Measurements from ENCODE around the gene HBA2. TPM values are rescaled to one million over a fixed set of nuclear protein-coding genes. Genes with fewer than 3 reads are reported as not detected.
A peak's percentile ranks its signal among the peaks of the same experiment; 100 is the strongest.

Gene HBA2
- total RNA-seq, 1 donor from 2014 or later: not detected

DNA sequence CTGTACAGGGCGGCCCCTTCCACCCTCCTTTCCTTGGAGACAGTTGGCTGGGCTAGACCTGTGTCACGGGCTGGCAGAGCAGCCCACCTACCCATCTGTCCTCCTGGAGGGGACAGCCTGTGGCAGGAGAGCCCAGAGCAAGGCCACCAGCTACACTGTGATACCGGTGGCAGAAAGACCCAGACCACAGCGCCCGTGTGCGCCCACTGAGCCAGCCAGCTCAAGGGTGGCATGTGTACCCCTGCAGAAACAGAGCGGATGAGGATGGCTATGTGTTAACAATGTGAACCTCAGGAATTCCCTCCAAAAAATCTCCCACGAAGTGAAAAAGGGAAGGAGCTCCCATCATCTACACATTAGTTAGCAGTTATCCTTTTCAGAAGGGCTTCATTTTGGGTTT, 14.7 kb downstream of the HBA2 start:
- Mint-ChIP-seq H3K27me3 (ENCODE audit: low read depth) (no peaks in the 10 kb centered on the region), H3K36me3 (ENCODE audit: low read depth) (peaks cover 32% of the 10 kb centered on the region), H3K27ac (ENCODE audit: unreplicated experiment) (no peak overlapping the region), H3K4me3 (ENCODE audit: unreplicated experiment) (no peak overlapping the region), H3K9me3 (ENCODE audit: low read depth) (no peaks in the 10 kb centered on the region), H3K4me1 (ENCODE audit: low read depth) (no peaks in the 10 kb centered on the region)
- DNase-seq (ENCODE audit: low spot score): no peak
- TF ChIP-seq, protein P1, sequence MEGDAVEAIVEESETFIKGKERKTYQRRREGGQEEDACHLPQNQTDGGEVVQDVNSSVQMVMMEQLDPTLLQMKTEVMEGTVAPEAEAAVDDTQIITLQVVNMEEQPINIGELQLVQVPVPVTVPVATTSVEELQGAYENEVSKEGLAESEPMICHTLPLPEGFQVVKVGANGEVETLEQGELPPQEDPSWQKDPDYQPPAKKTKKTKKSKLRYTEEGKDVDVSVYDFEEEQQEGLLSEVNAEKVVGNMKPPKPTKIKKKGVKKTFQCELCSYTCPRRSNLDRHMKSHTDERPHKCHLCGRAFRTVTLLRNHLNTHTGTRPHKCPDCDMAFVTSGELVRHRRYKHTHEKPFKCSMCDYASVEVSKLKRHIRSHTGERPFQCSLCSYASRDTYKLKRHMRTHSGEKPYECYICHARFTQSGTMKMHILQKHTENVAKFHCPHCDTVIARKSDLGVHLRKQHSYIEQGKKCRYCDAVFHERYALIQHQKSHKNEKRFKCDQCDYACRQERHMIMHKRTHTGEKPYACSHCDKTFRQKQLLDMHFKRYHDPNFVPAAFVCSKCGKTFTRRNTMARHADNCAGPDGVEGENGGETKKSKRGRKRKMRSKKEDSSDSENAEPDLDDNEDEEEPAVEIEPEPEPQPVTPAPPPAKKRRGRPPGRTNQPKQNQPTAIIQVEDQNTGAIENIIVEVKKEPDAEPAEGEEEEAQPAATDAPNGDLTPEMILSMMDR (IDR thresholded peaks at IDR 0.05): no peak

DNA sequence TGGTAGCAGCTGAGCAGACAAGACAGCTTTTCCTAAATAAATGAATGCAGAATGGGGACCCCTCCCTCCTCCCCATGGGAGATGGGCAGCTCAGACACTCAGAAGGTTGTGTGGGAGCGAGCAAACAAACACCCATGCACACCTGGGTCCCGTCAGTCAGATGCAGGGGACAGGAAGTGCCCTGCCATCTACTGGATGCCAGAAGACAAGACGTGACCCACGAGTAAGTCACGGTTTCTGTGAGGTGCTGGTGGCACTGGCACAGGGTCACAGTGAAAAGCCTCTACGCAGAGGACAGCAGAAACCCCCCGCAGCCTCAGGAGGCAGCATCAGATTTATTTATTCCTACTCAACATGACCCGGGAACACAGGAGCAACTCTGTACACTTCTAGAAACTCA, 16.0 kb downstream of the HBA2 start:
- Mint-ChIP-seq H3K4me3 (ENCODE audit: unreplicated experiment) (no peak overlapping the region), H3K4me1 (ENCODE audit: low read depth) (no peaks in the 10 kb centered on the region), H3K27ac (ENCODE audit: unreplicated experiment) (no peak overlapping the region), H3K36me3 (ENCODE audit: low read depth) (peaks cover 36% of the 10 kb centered on the region), H3K9me3 (ENCODE audit: low read depth) (no peaks in the 10 kb centered on the region), H3K27me3 (ENCODE audit: low read depth) (no peaks in the 10 kb centered on the region)
- DNase-seq (ENCODE audit: low spot score): no peak
- TF ChIP-seq, protein P1 (IDR thresholded peaks at IDR 0.05): peak; percentile 47

DNA sequence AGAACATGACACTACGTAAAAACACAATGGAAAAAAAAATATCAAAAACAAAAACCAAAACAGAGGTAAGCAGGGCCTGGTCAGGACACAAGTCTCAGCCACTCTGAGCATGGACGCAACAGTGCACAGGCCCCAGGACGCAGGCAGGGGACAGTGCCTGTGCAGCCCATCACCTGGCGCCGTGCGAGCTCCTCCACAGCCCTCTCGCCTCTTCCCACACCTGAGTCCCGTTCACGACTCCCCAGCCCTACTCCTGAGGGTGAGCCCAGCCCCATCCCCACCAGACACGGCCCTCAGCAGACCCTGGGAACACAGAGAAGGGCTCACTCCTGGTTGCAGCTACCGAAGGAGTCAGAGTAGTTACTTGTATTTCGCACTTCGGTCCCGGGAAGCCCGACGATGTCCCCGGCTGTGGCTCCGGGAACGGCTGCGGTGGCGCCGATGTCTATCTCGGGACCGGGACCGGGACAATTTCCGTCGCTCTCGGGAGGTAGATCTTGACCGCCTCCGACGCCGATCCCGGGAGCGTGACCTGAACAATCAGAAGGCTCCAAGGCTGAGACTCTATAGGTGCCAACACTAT, 17.0 kb downstream of the HBA2 start:
- H3K4me1 Mint-ChIP-seq (ENCODE audit: low read depth): no peaks in the 10 kb centered on the region
- no peaks in the 10 kb centered on the region for H3K9me3 Mint-ChIP-seq (ENCODE audit: low read depth)
- H3K27me3 Mint-ChIP-seq (ENCODE audit: low read depth): no peaks in the 10 kb centered on the region
- peaks cover 38% of the 10 kb centered on the region for H3K36me3 Mint-ChIP-seq (ENCODE audit: low read depth)
- no peak for DNase-seq (ENCODE audit: low spot score)
- H3K4me3 Mint-ChIP-seq (ENCODE audit: unreplicated experiment): no peak overlapping the region
- no peak overlapping the region for H3K27ac Mint-ChIP-seq (ENCODE audit: unreplicated experiment)
- TF ChIP-seq, protein P1 (IDR thresholded peaks at IDR 0.05): no peak

DNA sequence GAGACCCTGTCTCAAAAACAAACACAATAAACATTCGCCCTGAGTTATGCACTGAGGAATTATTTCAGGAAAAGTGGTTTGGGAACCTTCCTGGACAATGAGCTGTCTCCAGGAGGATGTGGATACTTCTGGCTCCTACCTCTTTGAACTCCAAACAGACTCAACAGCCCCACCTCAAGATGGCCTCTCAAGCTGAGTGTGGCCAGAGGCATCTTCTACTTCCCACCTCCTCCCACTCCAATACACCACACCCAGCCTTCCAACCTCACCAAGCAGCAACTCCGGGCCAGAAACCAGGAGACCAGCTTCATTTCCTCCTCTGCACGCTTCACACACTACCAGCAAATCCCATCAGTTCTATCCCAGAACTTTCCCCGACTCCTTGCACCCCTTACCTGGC, 19.2 kb downstream of the HBA2 start:
- TF ChIP-seq, protein P1 (IDR thresholded peaks at IDR 0.05): no peak
- no peak for DNase-seq (ENCODE audit: low spot score)
- no peaks in the 10 kb centered on the region for H3K27me3 Mint-ChIP-seq (ENCODE audit: low read depth)
- H3K36me3 Mint-ChIP-seq (ENCODE audit: low read depth): peaks cover 40% of the 10 kb centered on the region
- peak overlapping the region; percentile 47 for H3K27ac Mint-ChIP-seq (ENCODE audit: unreplicated experiment)
- no peaks in the 10 kb centered on the region for H3K4me1 Mint-ChIP-seq (ENCODE audit: low read depth)
- no peaks in the 10 kb centered on the region for H3K9me3 Mint-ChIP-seq (ENCODE audit: low read depth)
- H3K4me3 Mint-ChIP-seq (ENCODE audit: unreplicated experiment): no peak overlapping the region

DNA sequence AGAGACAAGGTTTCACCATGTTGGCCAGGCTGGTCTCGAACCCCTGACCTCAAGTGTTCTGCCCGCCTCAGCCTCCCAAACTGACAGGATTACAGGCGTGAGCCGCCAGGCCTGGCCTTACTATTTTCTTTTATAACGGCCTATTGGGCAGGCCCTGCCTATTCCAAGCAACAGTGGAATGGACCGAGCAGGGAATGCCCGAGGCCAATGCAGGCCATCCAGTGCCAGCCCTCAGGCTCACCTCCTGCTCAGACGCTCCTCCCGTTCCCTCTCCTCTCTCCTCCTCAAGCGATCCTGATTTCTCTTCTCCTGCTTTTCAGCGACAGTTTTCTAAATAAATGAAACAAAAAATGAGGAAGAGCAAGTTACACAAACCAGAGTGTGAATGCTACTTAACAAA, 20.0 kb downstream of the HBA2 start:
- peaks cover 45% of the 10 kb centered on the region for H3K36me3 Mint-ChIP-seq (ENCODE audit: low read depth)
- TF ChIP-seq, protein P1 (IDR thresholded peaks at IDR 0.05): no peak
- H3K27me3 Mint-ChIP-seq (ENCODE audit: low read depth): no peaks in the 10 kb centered on the region
- no peak for DNase-seq (ENCODE audit: low spot score)
- H3K4me1 Mint-ChIP-seq (ENCODE audit: low read depth): no peaks in the 10 kb centered on the region
- no peak overlapping the region for H3K27ac Mint-ChIP-seq (ENCODE audit: unreplicated experiment)
- H3K9me3 Mint-ChIP-seq (ENCODE audit: low read depth): no peaks in the 10 kb centered on the region
- H3K4me3 Mint-ChIP-seq (ENCODE audit: unreplicated experiment): no peak overlapping the region

Data from chondrocyte (in vitro differentiated cells).